ENCODE results near the gene MYH8.

MYH8 gene

GRCh38 chr17:10421900-10422542, at the start of gene MYH8:
TSS of gene MYH8 (minus strand) at chr17:10421950. CDS start at chr17:10420227, 1,723 bp downstream.
- no peak for DNase-seq

DNA sequence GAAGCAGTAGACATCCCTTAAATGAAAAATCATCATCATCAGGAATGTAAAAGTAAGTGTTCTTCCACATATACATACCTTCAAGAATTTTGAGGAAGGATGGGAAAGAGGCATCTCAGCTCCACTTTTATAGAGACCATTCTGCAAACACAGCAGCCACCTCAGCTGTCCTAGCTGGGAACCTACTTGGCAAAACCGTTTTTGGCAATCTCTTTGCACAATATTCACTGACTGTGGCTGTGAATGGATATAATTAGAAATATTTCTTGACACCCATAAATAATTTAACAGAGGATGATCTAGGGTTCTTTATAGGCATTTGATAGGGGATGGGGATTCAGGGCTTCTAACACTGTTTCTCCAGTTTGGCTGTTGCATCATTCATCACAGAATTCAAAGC, 47.7 kb upstream of the MYH8 start, which contains the start of gene MYH4:
MYH4 (minus strand) TSS at position 101 of the 400 bp plus-strand sequence. CDS start 2,814 bp downstream, outside the sequence.
- DNase-seq: no peak

DNA sequence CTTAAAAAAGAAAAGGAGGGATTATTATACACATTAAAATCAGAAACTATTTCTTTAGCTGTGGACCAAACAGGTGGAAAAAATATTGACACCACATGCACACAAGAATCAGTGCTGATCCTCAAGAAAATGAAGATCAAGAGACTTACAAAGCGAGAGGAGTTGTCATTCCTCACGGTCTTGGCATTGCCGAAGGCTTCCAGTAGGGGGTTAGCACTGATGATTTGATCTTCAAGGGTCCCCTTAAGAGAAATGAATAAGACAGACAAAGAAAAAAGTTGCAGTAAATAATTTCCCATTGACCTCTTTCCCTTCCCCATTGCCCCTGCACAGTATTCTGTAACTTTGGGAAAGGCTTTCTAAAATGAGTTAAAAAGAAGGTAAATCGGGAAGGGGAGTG, 41.7 kb upstream of the MYH8 start:
- no peak for DNase-seq

DNA sequence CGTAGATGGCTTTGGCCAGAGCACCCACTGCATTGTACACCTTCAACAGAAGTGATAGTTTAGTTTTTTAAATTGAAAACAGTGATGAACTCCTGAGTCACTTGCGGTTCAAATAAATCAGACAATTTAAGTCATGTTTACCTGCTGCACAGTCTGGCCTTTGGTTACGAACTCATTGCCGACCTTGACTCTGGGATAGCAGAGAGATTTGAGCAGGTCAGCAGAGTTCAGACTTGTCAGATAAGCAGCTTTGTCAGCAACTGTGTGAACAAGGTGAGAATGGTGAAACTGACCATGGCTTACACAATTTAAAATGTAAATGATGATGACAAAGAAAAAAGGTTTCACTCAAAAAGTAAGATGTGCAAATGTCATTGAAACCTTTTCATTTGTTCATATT, 38.3 kb upstream of the MYH8 start:
- DNase-seq: no peak

- DNase-seq: no peak
Observed at GRCh38 chr17:10458701-10459100, 37.0 kb upstream of the MYH8 start.

DNA sequence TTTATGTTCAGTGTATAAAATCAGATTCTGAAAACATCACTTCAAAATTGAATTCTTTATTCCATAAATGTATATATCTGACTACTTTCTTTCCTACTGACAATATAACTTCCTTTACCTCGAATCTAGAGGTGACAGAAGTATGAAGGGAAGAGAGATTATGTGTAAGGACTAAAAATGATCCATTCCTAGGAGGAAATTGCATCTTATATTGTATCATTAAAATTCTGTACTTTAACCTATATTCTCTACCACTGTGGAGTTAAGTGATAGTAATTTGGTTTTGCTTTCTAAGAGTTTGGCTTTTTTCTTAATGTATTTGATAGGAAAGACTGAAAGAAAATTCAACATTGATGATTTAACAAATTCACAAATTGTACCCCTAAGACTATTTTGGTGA, 36.2 kb upstream of the MYH8 start:
- no peak for DNase-seq

GRCh38 chr17:10447026-10447931, 25.5 kb upstream of the MYH8 start:
- DNase-seq: no peak

- no peak for DNase-seq
Observed at GRCh38 chr17:10439816-10440215, 18.1 kb upstream of the MYH8 start.

GRCh38 chr17:10435096-10435495, 13.3 kb upstream of the MYH8 start:
- no peak for DNase-seq

DNA sequence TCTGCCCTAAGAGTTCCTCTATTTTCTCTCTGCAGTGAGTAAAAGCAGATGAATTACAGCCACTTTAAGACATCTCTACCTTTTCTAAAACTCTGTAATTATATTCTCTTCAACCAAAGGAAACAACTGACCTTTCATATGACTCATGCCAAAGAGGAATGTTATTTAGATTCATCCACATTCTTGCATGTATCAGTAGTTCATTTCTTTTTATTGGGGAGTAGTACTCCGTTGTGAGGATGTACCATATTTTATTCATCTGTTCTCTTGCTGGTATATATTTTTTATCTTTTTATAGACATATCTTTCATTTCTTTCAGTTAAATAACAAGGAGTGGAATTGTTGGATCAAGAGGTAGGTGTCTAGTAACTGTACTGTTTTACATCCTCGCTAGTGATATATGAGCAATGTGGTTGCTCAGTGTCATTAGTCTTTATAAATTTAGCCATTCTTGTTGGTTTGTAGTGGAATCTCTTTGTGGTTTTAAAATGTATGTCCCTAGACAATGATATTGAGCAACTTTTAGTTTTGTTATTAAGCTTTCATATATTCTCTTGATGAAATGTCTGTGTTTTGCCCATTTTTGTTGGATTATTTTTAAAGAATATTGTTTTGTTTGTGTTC, 7.8 kb upstream of the MYH8 start:
- no peak for DNase-seq

DNA sequence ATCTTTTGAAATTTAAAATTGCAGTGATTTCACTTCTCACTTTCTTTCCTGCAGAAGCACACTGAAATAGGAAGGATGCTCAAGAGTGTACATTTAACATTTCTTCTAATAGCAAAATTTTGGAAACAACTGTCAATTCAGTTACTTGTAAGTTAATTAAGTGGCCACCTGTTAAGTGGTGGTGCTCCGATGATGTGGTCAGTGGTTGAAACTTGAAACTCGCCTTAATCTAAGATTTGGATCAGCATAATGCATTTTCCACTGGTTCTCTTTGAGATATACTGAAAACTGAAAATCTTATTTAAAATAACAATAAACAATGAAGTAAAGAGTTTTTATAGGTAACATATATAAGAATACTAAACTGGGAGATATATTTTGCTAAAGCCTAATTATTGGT, 7.0 kb upstream of the MYH8 start:
- DNase-seq: no peak

GRCh38 chr17:10421211-10421610, 539 bp downstream of the MYH8 start:
- no peak for DNase-seq

DNA sequence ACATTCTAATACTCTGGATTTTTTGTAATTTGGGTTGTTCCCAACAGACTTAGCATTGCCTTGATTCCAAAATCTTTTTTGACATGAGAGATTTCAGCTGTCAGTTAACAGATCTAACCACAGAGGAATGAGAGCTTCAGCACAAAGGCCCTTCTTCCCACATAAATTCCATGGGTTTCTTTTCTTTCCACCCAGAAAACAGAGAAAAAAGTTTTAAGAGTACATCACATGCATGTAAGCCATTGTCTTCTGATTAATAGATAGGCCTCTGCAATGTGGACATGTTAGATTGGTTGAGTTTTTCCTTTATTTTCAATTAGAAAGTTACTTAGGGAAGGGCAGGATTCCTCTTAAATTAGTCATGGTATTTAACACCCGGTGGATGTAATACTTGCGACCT, 939 bp downstream of the MYH8 start:
- no peak for DNase-seq

GRCh38 chr17:10417431-10417830, 4.3 kb downstream of the MYH8 start:
- DNase-seq: no peak

GRCh38 chr17:10415161-10415560, 6.6 kb downstream of the MYH8 start:
- DNase-seq: no peak

DNA sequence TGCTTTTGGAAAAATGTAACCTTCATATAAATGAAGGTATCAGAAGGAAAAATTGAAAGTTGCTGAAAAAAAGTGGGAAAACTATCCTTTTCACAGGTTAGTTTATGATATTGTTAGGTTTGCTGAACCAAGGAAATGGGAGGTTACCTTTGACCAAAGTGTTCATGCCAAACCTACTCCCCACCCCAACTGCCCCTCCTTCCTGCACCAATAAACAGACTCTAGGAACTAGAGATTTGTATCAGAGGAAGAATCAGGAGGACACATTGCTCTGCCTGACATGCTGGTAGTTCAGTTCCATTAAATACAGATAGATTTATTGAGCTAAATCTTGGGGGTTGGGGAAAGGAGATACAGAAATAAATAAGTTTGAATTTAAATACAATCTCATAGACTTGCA, 18.2 kb downstream of the MYH8 start:
- no peak for DNase-seq

- DNase-seq: no peak
Observed at GRCh38 chr17:10398352-10398751, 23.4 kb downstream of the MYH8 start.

- DNase-seq: no peak
Observed at GRCh38 chr17:10396524-10397163, 25.1 kb downstream of the MYH8 start.

GRCh38 chr17:10394201-10394887, 27.4 kb downstream of the MYH8 start:
- no peak for DNase-seq

GRCh38 chr17:10392880-10393279, 28.9 kb downstream of the MYH8 start:
- DNase-seq: no peak

- DNase-seq: no peak
Observed at GRCh38 chr17:10385871-10386270, 35.9 kb downstream of the MYH8 start.

DNA sequence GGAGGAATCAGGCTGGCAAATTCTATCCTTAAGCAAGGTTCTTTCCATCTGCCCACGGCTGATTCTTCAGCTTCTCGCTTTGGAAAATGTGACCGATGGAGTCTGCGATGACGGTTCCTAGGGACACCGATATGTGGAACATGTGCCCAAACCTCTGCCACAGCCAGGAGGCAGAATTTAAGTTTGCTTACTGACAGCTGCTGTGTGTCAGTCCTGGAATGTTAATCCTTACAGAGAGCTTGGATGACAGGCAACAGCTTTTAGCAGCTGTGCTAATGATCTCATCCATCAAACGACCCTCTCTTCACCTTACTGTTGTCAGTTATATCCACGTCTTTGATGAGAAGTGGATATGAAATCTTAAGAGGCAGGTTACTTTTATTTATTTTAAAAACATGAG, 37.6 kb downstream of the MYH8 start:
- DNase-seq: no peak
